ENCODE data around the gene EHMT1.
"Not testable (repeated sequence)": the region's sequence is repeated elsewhere in the genome, so short reads cannot be mapped to it uniquely, and the experiment has no call there.

Gene EHMT1

DNA sequence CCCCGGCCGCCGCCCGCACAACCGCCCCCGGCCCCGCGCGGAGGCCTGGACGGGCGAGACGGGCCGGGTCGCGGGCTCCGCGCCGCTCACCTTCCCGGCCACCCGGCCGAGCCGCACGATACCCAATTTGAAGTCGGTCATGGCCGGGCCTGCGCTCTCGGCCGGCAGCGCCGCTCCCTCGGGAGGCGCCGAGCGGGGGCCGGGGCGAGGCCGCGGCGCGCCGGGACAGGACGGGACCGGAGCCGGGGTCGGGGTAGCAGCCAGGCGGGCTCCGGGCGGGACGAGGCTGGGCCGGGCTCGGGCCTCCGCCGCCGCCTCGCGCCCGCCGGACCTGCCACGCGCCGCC is 28.7 kb upstream of the EHMT1 start:
- FAIRE-seq (no peak), DNase-seq (ENCODE audit: extremely low spot score, insufficient read length, low read depth) (no peak)

DNA sequence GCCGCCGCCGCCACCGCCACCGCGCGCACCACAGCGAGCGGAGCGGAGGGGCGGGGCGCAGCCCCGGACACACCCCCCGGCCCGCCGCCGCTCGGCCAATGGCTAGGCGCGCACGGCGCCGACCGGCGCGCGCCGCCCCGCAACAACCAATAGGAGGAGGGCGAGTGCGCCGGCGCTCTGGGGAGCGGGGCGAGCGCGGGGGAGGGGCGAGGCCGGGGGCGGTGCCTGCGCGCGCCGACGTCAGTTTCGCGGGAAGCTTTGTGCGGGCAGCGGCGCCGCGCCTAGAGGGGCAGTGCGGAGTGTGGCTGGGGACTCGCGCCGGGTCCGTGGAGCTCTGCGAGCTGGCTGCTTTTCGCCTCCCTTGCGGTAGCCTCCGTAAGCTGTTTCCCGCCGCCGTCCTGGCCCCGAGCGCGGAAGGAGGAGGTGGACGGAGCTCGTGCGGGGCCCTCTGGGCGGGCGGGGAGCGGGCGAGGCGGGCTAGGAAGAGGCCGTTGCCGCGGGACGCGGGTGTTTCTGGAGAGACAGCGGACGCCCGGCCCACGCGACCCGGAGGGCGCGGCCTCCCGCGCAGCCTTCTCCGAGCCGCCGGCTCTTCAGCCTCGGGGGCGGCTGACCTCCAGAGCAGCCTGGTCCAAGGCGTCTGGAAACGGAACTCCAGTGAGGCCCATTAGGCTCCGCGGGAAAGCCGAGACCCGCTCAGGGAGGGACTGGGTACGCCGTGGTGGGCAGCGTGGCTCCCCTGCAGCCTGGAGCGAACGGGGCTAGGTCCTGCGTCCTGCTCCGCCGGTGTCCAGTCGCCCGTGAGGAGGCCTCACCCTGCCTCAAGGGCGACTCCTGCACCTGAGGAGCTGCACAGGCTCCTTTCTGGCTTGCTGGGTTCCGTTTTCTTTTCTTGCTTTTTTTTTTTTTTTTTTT is 28.1 kb upstream of the EHMT1 start, which contains the start of gene ZMYND19:
TSS of gene ZMYND19 (minus strand) at position 44 of the 915 bp plus-strand sequence. CDS start 249 bp downstream, outside the sequence.
- DNase-seq (ENCODE audit: extremely low spot score, insufficient read length, low read depth) (peak; percentile 98), FAIRE-seq (peak; percentile 93)

DNA sequence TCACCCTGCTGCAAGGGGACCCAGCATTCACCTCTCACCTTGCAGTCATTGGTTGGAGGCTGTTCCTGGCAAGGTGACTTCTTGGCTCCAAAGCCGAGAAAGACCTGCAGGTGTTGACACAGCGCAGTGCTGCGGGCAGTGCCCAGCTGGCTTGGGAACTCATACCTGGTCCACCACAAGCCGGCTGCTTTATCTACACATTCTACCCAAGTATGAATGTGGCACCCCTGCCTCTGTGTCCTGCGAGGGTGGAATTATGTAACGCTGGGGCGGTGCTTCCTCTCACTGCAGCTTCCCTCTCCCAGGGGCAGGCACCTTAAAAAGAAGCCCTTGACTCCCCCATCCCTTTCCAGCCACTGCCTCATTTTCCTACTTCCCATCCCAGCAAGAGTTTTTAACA is 26.0 kb upstream of the EHMT1 start:
- DNase-seq (ENCODE audit: extremely low spot score, insufficient read length, low read depth): no peak

DNA sequence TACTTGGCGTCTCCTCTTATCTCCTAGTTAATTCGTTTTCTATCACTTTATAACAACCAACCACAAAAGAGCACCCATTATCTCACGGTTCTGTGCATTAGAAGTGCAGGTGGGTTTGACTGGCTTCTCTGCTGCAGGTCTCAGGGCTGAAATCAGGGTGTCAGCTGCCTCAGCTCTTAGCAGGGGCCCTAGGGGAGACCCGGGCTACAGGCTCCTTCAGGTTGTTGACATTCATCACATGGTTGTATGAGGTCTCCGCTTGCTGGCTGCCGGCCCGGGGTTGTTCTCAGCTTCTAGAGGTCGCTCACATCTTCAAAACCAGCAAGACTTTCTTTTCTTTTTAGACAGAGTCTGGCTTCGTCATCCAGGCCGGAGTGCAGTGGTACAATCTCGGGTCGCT is 25.6 kb upstream of the EHMT1 start:
- no peak for DNase-seq (ENCODE audit: extremely low spot score, insufficient read length, low read depth)
- FAIRE-seq: no peak

More for the DNA sequence above, 26.0 kb upstream of the EHMT1 start:
- no peak for FAIRE-seq

DNA sequence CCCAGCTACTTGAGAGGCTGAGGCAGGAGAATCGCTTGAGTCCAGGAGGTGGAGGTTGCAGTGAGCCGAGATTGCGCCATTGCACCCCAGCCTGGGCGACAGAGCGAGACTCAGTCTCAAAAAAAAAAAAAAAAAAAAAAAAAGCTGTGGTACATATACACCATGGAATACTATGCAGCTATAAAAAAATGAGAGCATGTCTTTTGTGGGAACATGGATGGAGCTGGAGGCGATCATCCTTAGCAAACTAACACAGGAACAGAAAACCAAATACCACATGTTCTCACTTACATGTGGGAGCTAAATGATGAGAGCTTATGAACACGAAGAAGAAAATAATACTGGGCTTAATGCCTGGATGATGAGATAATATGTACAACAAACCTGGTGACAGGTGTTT is 22.2 kb upstream of the EHMT1 start:
- FAIRE-seq; DNase-seq (ENCODE audit: extremely low spot score, insufficient read length, low read depth): not testable (repeated sequence)

DNA sequence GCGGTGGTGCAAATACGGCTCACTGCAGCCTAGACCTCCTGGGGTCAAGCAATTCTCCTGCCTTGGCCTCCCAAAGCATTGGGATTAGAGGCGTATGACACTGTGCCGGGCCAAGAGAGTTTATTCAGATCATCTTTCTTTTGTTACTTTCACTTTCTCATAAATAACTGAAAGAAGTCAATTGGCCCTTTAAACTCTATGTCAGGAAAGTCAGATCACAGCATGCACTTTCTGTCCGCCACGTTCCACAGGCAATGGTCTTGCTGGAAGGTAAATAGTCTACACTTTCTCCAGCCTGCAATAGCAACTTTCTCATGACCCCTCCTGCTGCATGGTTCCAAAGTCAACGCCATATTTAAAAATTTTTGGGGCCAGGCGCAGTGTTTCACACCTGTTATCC is 19.9 kb upstream of the EHMT1 start:
- FAIRE-seq: no peak
- no peak for DNase-seq (ENCODE audit: extremely low spot score, insufficient read length, low read depth)

DNA sequence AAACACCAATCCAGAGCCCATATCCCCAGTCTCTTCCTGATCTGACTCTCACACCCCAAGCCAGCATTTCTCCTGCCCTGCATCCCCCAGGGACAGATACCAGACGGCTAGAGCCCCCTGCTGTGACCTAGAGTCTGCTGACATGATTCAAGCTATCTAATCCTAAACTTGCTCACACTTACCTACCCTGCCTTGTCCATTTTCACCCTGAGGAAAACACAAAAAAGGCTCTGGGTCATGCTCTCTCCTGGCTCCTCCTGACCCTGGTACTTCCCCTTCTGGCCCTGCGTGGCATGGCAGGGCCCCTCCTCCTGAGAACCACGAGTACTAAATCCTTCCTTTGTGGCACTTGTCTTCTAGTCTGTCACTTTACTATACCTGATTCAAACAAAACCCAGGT is 16.1 kb upstream of the EHMT1 start:
- no peak for DNase-seq (ENCODE audit: extremely low spot score, insufficient read length, low read depth)
- FAIRE-seq: no peak

DNA sequence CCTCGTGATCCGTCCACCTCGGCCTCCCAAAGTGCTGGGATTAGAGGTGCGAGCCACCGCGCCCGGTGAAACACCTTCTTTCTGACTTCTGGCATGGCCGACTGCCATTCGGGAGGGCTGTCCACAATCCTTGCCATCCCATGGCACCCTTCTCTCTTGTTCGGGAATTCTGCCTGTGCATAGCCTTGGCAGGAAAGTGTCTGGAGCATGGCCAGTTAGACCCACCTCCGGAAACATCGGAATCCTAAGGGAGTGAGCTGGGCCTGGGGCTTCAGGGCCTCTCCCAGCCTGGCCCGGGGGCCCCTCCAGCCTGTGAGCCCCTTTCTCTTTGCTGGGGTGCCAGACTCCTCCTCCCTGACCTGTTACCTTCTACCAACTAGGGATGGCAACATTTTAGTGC is 14.9 kb upstream of the EHMT1 start:
- DNase-seq (ENCODE audit: extremely low spot score, insufficient read length, low read depth) (no peak), FAIRE-seq (no peak)

DNA sequence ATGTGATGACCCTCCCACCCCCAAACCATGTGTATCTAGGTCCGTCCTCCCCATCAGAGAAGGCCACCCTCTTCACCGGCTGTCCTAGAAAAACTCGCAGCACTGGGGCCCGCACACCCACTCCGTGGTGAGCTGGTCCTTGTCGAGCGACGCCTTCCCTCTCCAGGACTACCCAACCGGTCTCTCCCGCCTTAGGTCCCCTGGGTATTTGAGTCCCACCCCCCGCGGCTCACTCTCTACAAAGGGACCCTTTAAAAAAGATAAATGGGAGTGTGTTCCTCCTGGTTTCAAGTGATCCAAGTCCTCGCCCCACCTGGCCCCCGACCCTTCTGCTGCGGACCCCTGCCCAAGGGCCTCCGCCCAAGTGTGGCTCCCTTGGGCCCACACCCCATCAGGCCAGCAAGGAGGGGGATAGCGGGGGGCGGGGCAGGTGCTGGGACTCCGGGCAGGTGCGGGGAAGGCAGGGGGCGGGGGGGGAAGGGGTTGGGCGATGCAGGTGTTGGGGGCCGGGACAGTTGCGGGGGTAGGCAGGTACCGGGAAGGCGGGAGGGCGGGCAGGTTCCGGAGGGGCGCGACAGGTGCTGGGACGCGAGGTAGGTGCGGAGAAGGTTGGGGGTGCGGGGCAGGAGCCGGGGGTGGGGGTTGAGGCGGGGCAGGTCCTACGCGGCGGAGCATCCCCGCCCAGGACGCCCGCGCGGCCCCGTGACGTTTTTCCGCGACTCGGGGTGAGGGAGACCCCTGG is 14.3 kb upstream of the EHMT1 start:
- no peak for DNase-seq (ENCODE audit: extremely low spot score, insufficient read length, low read depth)
- no peak for FAIRE-seq

DNA sequence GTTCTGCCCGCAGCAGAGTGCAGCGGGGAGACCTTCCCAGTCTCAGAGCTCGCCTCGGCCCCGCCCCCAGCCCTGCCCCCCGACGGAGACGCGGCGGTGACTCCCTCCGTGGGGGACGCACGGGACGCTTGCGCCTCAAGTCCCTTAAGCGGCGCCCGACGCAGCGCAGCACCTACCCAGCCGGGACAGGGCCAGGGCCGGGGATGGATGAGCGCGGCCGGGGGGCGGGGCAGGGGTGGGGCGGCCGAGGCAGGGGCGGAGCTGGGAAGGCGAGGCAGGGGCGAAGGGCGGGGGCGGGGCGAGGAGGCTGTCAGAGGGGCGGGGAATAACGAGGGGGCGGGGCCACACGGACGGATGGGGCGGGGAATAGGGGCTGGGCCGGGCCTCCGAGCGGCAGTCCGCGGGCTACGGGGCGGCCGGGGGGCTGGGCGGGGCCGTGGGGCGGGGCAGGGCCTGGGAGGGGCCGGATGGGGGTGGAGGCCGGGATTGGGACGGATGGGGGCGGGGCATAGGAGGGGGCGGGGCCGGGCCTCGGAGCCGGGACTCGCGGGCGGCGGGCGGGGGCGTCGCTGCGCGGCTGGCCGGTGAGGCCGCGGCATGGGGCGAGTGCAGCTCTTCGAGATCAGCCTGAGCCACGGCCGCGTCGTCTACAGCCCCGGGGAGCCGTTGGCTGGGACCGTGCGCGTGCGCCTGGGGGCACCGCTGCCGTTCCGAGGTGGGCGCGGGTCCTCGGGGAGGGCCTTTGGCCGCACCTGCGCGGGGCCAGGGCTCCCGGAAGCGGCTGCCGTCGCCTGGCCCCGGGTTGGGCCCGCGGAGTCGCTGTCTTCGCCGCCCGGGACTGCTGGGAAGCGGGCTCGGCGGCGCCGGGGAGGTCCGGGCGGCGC is 13.4 kb upstream of the EHMT1 start, which contains the start of gene ARRDC1:
TSS of gene ARRDC1 (plus strand) at position 566 of the 884 bp plus-strand sequence. CDS start at position 598, 32 bp downstream.
- FAIRE-seq (peak; percentile 93), DNase-seq (ENCODE audit: extremely low spot score, insufficient read length, low read depth) (peak; percentile 91)

DNA sequence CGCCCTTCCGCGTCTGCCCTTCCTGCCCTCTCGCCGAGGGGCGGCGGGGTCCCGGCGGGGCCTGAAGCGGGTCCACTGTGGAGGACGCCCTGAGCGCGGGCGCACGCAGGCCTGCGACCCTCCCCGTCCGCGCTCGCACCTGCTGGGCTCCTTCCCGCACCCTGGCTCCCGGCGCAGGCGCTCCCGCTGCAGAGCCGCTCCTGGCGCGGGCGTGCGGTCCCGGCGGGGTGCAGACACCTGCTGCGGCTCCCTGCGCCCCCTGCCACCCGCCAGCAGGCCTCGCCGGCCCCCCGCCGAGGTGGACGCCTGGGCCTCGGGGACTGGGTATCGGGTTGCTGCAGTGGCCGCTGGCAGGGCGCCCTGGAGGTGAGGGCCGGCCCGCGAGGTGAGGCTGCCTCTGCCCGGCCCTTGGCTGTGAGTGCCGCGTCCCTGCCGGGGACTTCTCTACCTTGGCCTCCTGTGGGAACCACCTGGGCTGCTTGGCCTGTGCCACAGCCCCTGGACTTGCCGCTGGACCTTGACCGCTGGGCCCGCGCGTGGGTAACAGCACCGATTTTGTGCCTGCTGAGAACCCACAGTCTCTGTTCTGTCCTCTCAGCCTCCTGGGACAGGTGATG is 12.7 kb upstream of the EHMT1 start:
- FAIRE-seq: no peak
- DNase-seq (ENCODE audit: extremely low spot score, insufficient read length, low read depth): no peak

DNA sequence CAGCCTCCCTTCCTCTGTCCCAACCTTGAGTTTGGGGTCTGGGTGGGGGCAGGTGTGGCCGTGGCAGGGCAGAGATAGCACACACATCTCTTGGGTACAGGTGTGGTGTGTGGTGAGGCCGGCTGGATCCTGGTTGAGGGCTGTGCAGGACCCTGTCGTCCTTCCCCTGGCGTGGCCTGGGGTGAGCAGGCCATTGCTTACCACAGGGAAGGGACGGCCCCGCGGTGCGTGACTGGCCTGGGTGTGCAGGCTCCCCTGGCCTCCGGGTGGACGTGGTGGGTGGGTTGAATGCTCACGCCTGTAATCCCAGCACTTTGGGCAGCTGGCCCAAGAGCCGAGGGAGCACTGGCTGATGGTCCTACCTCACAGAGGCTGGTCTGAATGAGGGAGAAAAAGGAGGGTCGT is 12.1 kb upstream of the EHMT1 start:
- DNase-seq (ENCODE audit: extremely low spot score, insufficient read length, low read depth): no peak
- no peak for FAIRE-seq

DNA sequence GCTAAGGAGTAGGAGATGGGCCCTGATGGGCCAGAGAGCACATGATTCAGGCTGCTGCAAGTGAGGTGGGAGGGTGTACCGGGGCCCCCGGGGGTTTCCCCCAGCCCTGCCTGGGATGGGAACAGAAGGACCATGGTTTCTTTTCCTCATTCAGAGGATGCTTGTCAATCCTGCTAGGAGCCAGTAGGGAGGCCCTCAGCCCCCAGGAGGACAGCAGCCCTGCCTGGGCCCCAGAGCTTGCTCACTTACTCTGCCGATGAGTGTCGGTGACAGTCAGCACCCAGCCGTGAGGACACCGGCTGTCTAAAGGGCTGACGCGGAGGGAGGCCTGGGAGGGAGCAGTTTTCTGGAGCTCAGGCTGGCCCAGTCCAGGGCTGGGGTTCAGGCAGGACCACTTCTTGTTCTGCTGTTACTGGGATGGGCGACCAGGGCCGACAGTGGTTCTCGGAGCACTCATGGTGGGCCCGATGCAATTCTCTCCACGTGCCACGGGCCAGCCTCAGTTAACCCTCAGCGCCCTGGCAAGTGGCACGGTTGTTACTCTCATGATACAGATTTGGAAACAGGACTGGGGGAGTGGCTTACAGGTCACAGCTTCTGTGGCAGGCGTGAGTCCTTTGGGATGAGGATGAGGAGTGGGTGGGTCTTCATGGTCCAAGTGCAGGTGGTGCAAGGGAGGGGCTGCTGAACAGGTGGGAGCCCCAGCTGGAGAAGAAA is 11.5 kb upstream of the EHMT1 start:
- DNase-seq (ENCODE audit: extremely low spot score, insufficient read length, low read depth): no peak
- no peak for FAIRE-seq

DNA sequence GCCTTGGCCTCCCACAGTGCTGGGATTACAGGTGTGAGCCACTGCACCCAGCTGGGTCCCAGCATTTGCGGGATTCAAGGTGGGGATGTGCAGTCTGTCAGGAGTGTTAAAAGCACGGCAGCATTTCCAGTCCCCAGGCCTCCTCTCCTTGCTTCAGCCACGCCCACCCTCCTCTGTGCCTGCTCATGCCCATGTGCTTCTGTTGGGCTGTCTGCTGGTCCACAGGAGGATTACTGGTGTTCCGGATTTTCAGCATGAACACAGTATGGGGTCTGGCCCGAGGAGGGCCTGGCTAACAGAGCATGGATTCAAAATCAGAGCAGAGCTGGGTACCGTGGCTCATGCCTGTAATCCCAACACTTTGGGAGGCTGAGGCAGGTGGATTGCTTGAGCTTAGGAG is 7.9 kb upstream of the EHMT1 start:
- FAIRE-seq: no peak

DNA sequence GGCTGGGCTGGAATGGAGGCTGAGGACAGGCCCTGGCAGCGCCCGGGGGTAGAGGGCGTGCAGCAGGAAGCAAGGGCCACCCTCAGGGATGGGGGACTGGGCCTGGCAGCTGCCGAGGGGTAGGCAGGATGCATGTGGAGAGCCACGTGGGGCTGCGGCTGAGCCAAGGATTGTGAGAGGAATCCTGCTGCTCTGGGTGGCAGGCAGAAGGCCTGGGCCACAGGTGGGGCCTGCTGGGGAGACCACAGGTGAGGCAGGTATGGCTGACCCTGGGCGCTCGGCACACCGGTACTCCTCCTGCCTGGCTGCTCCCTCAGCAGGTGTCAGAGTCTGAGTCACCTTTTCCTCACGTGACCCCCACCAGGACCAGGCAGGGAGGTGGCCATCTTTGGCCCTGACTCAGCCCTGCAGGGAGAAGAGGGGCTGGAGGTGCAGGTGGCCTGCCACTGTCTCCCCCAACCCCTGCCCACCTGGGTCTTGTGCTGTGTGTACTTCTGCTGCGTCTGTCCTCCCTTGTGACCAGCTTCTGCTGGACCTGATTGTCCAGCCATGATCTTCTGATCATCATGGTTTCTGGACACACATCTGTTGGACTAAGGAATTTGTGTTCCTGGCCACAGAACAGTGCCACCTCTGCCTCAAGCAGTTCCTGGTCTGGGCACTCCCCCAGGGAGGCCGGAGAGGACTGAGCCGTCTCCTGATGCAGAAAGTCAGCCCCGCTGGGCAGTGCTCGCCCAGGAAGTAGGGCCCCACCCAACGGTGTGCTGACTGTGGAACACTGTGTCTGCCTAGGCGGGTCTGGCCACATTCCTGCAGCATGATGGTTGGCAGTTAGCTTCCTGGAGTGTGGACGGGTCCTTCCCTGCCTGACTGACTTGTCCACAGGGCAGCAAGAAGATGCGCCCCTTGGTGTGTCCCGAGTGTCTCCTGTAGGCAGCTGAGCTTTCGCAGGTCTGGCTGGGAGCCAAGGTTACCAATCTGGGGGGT is 6.9 kb upstream of the EHMT1 start:
- FAIRE-seq: no peak
- no peak for DNase-seq (ENCODE audit: extremely low spot score, insufficient read length, low read depth)

More for the DNA sequence above, 7.9 kb upstream of the EHMT1 start:
- DNase-seq (ENCODE audit: extremely low spot score, insufficient read length, low read depth): no peak

DNA sequence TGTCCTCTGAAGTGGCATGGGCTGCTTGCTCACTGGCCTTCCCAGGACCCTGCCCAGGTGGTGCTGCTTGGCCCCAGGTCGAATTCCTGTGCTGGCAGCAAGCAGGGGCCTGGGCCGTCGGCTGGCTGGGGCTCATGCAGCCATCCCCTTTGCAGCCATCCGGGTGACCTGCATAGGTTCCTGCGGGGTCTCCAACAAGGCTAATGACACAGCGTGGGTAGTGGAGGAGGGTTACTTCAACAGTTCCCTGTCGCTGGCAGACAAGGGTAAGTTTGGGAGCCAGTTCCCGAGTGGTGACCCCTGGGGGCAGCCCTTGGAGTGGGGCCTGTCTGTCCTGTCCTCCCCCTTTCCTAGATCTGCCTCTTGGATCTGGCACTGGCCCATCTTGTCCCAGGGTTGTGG is 6.1 kb upstream of the EHMT1 start:
- DNase-seq (ENCODE audit: extremely low spot score, insufficient read length, low read depth): no peak
- FAIRE-seq: no peak

DNA sequence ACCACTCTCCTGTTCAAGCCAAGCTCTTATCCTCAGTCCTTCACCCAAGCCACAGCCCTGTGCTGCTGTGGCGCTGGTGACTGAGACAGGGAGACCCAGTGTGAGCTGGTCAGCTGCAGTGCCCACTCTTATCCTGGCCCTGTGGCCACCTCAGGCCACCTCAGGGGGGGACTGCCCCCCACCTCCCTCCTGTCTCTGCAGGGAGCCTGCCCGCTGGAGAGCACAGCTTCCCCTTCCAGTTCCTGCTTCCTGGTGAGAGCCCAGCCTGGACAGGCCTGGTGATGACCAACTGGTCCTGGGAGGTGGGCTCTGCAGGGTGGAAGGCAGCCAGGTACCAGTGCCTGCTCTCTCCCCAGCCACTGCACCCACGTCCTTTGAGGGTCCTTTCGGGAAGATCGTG is 5.5 kb upstream of the EHMT1 start:
- no peak for FAIRE-seq
- no peak for DNase-seq (ENCODE audit: extremely low spot score, insufficient read length, low read depth)

Measured in GM18507 (cell line).